A549 (cell line): Measurements from ENCODE around the gene RNASE4.

Source experiments
- POLR2A ChIP-seq: IDR thresholded peaks from 2 replicates; pipeline ENCODE4 v1.6.1; 2012; ENCODE audit warnings: mild to moderate bottlenecking, low read length
- TF ChIP-seq, protein P1 (sequence below): fragments of >200 bp; sonication (Bioruptor Twin); formaldehyde crosslinking; IDR thresholded peaks from 3 replicates; pipeline ENCODE4 v1.5.1; 2016

DNA sequence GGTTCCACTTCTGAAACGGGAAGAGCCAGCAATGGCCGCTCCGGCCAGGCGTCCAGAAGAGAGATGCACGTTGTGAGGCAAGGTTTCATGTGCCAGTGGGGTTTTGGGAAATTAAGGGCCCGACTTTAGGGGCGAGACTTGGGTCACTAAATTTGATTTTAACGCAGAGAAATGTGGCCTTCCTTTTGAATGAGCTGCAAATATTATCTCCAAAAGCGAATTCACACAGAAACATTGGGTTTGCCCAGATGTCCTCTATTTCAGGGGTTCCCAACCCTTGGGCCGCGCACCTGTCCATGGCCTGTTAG is 2.3 kb upstream of the RNASE4 start:
- TF ChIP-seq, protein P1, sequence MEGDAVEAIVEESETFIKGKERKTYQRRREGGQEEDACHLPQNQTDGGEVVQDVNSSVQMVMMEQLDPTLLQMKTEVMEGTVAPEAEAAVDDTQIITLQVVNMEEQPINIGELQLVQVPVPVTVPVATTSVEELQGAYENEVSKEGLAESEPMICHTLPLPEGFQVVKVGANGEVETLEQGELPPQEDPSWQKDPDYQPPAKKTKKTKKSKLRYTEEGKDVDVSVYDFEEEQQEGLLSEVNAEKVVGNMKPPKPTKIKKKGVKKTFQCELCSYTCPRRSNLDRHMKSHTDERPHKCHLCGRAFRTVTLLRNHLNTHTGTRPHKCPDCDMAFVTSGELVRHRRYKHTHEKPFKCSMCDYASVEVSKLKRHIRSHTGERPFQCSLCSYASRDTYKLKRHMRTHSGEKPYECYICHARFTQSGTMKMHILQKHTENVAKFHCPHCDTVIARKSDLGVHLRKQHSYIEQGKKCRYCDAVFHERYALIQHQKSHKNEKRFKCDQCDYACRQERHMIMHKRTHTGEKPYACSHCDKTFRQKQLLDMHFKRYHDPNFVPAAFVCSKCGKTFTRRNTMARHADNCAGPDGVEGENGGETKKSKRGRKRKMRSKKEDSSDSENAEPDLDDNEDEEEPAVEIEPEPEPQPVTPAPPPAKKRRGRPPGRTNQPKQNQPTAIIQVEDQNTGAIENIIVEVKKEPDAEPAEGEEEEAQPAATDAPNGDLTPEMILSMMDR = no peak
- no peak for TF ChIP-seq POLR2A
